Stimulated activated CD4-positive, alpha-beta T cell treated with anti-CD3 and anti-CD28 coated beads, Interleukin-1b, Interleukin-23, amount 100 ng/mL, for 4 hours (primary cell): ENCODE measurements around the gene TPT1.

Experiments used
- DNase-seq, 2 donors: peaks; one replicate each; pipeline ENCODE4 v3.0.0-alpha.2; 2020; ENCODE audit warnings: low read depth in 2 of 2

The TPT1 gene

DNA sequence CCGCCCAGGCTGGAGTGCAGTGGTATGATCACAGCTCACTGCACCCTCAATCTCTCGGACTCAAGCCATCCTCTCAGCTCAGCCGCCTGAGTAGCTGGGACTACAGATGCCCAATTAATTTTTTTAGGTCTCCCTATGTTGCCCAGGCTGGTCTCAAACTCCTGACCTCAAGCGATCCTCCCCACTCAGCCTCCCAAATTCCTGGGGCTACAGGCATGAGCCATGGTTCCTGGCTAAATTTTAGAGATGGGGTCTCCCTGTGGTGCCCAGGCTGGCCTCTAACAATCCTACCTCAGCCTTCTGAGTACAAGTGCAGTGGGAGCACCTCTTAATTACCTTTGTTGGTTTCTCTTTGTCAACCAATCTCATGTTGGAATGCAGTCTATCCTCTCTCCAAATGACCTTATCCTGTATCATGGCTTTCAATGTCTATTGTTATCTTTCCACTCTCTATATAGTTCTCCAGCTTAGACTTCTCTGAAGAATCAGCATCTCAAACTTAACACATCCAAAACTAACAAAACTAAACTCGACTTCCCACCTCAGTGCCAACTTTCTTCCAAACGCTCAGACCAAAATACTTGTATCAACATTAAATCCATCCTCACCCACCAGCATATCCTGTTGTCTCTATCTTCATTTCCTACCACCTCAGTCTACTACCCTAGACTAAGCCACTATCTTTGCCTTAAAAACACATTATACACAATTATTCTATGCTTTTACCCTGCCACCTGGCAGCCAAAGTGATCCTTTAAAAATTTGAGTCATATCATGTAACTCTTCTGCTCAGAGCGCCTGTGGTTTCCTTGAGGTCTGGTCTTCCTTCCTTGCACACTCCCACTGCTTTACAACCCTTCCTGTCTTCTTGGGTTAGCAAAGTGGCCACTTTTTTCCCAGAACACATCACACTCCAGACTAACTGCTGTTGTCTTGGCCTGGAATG is 6.7 kb downstream of the TPT1 start:
- DNase-seq: no peak

GRCh38 chr13:45333251-45333976 is 7.6 kb downstream of the TPT1 start:
- DNase-seq: no peak

DNA sequence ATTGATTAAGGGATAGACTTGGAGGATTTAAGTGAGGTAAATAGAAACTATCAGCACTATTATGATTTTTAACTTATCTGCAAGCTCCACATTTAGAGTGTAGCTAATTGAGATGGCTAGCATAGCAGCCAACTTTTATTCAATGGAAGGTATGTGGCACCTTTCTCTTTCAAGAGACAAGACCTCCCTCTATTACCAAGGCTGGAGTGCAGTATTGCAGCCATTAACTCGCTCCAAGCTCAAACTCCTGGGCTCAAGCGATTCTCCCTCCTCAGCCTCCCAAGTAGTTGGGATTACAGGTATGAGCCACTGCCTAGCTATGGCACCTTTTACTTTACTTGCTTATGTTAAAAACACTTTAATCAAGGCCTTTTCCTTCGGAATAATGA is 8.2 kb downstream of the TPT1 start:
- DNase-seq: no peak

DNA sequence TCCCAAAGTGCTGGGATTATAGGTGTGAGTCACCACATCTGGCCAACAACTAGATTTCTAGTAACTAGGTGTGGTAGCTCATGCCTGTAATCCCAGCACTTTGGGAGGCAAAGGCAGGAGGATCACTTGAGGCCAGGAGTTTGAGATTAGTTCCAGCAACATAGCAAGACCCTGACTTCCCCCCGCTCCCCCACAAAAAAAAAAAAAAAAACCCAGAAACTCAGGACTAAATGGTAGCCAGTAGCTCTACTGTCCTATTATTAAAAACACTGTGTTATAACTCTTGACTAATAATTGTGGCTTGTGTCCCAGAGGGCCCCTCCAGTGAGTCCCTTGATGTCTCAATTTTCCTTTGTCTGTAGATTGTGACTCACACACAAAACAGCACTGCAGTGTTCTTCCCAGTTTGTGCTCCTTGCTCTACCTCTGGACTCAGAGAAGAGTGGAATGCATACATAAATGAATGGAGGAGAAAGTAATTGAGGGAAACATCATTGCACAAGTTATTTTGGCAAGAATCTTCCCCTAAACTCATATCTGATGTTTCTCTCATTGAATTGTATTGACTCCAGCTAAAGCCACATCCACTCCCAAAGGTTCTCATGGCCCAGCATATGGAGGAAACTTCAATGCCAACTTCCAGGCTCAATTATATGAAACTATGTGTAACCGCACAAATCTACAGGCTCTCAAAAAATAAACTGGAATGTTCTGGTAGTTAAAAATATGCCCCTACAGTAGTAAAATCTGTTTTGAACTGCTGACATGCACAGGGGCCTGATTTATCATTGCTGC is 8.8 kb downstream of the TPT1 start:
- no peak for DNase-seq

DNA sequence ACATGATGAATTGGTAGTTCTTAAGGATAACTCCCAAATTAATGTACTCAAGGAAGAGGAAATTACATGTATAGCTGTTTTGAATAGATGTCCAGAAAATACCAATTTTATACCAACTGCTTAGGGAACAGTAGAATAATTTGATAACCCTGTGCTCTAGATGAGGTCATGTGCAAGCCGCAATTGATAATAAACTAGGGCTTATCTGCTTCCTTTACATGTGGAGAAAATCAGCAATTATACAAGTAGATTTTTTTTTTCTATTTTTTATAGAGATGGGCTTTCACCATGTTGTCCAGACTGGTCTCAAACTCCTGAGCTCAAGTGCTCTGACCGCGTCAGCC is 9.3 kb downstream of the TPT1 start:
- DNase-seq: no peak

GRCh38 chr13:45331123-45331619 is 9.8 kb downstream of the TPT1 start:
- no peak for DNase-seq

DNA sequence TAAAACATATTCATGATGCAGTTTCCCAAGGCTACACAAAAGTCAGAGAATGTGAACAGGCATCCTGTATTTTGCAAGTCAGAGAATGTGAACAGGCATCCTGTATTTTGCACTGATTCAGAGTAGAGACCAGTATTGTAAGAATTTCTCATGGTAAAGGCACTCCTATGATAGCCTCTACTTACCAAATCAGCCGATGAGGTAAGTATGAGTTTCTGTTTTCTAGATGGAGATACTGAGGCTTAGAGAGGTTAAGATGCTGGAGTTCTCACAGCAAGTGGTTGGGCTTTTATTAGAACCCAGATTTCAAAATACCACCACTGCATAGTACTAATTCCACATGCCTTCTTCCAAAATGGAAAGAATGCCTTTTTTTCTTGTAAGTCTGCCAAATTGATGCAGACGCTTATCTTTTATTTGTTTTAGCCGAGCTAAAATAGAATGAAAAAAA is 12.3 kb downstream of the TPT1 start:
- no peak for DNase-seq

DNA sequence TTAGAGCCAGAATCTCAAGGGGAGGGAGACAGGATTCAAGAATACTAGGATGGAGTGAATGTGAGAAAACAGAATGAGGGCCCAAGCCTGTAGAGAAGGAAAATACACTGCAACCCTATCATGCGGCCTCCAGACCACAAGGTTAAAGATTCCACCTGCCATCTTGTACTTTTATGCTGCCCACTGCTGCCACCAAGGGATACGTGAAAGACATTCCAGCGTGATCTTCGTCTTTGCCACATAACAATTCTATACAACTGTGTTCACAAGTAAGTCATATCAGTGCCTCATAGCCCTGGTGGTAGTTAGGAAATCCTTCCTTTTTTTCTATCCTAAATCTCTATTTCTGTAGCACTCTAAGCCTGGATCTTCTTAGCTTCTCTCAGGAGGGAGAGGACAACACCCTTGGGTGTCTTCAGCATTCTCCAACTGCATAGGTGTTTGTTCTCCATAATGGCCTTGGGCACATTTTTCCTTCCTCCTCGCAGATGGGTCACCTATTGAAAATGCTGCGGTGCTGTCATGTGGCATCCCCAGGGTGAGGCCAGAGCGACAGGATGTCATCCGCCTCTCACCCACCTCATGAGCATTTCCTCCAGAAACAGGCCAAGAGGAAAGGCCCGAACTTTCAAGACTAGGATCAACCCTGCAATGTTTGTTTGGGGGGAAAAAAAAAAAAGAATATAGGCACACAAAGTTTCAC is 13.6 kb downstream of the TPT1 start:
- no peak for DNase-seq

DNA sequence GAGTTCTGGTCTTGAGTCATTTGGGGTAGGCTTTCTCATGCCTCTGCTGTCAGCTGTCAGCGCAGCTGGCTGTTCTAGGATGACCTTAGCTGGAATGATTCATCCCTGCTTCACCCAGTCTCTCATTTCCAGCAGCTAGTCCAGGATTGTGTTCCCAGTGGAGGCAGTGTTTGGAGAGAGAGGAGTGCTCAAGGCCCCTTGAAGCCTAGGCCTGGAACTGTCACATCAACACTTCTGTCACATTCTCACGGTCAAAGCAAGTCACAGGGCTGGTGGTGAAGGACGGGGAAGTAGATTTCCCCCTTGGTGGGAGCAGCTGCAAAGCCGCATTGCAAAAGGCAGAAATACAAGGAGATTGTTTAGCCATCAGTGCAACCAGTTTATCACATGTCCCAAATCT is 15.2 kb downstream of the TPT1 start:
- DNase-seq: no peak

DNA sequence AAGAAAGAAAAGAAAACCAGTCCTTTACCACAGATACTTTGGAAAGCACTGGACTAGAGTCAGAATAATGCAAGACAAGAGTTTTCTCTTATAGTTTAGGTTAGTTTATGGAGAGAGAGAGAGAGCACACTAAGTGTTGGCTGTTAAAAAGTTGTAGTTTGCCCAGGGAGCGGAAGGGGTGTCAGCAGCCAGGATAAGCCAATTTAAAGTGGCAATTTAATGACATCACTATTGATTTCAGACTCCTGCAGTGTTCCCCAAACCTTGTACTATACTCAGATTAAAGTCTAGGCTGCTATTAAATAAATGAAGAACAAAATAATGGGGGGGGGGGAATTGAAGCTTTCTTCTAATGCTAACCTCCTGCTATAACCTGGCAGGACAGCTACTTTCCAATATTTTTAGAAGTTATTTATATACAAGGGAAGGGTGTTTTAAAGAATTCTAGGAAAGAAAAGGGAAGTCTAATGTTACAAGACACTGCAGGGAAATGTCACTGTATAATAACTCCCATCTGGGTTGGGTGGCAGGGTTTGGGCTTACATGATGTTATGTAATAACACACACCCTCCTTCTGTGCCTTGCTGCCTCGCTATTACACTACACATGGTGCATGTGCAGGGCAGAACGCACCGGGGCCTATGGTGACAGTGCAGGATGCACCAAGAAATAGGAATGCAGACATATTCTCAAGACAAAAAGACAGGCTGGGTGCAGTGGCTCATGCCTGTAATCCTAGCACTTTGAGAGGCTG is 19.9 kb downstream of the TPT1 start:
- DNase-seq: no peak

DNA sequence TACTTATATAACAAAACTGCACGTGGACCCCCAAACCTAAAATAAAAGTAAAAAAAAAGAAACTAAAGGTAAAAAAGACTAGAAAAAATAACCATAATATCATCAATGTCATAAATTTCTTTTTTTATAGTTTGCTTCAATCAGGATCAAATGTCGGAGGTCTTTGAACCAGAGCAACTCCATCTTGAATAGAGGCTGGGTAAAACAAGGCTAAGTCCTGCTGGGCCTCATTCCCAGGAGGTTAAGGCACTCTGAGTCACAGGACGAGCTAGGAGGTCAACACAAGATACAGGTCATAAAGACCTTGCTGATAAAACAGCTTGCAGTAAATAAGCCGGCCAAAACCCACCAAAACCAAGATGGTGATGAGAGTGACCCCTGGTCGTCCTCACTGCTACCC is 24.0 kb downstream of the TPT1 start:
- DNase-seq: no peak

DNA sequence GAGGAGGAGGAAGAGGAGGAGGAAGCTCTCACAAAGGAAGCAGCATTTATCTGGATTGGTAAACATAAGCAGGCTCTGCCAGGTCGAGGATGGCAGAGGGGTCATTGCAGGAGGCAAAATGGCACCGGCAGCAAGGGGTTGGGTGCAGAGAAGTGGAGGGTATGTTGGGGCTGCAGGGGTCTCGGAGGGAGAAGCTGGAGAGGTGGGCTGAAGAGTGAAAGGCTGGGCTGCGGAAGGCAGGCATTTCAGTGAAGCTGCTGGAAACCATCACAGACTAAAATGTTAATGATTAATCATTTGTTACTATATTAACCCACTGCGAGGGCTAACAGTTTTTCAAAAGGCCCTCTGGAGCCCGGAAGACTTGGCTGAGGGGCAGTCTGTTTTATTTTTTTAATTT is 24.6 kb downstream of the TPT1 start:
- no peak for DNase-seq

- no peak for DNase-seq
Measured at GRCh38 chr13:45315520-45316167, 25.3 kb downstream of the TPT1 start.

- no peak for DNase-seq
Measured at GRCh38 chr13:45314822-45315221, 26.2 kb downstream of the TPT1 start.

DNA sequence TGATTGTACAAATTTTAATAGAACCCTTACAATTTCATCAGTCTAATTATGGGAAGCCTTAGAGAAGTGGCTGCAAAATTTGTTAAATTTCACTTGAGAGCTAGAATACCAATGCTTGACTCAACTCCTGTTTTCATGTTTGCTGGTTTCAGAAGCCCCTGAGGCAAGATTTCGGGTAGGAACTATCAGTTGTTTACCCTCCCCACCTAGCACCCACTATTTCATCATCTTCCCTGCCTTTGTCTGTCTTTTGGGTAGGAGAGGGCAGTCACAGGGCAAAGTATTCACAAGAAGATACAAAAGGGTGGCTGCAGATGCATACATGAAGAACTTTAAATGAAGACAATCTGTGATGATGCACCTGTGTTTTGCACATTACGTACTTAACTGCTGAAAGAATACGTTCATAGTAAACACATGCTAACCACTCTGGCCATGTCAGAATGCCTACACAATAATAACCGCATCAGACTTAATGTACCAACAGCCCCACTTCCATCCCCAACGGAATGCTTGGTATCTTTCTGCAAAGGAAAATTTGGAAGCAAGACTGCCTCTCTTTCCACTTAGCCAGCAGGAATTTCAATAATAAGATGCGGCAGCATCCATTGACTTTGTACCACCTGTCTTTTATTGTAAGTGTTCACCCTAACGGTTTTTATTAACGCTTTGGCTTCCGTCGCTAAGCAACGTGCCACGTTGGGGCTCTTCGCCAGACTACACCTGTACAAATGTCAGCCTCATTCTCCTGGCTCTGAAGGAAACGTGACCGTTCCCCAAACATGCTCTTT is 30.4 kb downstream of the TPT1 start:
- no peak for DNase-seq

- DNase-seq: no peak
Measured at GRCh38 chr13:45306966-45307365, 34.0 kb downstream of the TPT1 start.

DNA sequence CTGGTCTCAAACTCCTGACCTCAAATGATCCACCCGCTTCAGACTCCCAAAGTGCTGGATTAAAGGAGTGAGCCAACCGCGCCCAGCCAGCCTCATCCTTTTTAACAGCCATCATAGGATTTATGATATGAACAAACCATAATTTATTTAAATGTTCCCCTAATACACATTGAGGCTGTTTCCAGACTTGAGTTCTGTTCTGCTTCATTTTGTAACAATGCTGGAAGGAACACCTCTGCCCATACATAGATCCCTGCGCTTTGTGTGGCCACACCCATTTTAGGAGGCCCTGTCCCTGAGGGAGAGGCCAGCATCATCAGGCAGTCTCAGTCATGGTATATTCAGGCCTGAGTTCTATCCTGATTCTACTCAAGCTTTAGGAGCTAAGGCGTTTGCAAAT is 35.9 kb downstream of the TPT1 start:
- no peak for DNase-seq

DNA sequence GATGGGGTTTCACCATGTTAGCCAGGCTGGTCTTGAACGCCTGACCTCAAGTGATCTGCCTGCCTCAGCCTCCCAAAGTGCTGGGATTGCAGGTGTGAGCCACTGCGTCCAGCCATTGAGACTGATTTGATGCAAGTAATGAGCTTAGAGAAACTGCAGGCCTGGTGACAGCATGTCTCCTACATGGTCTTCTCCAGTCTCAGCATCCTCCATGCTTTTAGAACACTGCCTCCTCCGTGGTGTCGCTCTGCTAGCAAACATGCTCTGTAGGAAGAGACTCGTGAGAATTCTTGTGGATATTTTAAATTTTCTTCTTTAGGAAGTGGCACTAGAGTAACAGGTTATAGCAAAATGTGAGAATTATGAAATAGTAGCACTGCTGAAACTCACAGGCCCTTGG is 37.1 kb downstream of the TPT1 start:
- no peak for DNase-seq

GRCh38 chr13:45303026-45303425 is 38.0 kb downstream of the TPT1 start:
- no peak for DNase-seq
